Neural progenitor cell (in vitro differentiated cells): ENCODE results near the gene C2CD3. TPM values are rescaled to one million over a fixed set of nuclear protein-coding genes. Genes with fewer than 3 reads are reported as not detected.

Source experiments
- DNase-seq: peaks from one replicate; pipeline ENCODE4 v3.0.0-alpha.2; 2016; ENCODE audit warnings: low spot score
- H2AFZ ChIP-seq: fragments of 200-600 bp; sonication (generic); replicated peaks from 2 replicates; pipeline ENCODE4 v1.6.1; 2016; ENCODE audit warnings: antibody characterized with exemption
- H3F3A ChIP-seq: fragments of 200-600 bp; sonication (generic); 2 replicates; pipeline ENCODE4 v1.6.1; 2016; ENCODE audit warnings: antibody characterized with exemption, low read depth
- H3K27ac ChIP-seq: fragments of 200-600 bp; sonication (generic); 2 replicates; pipeline ENCODE4 v1.5.1; 2016; ENCODE audit warnings: mild to moderate bottlenecking
- H3K27me3 ChIP-seq: fragments of 200-600 bp; sonication (generic); 2 replicates; pipeline ENCODE4 v1.6.1; 2016; ENCODE audit warnings: mild to moderate bottlenecking, moderate library complexity
- H3K36me3 ChIP-seq: fragments of 200-600 bp; sonication (generic); 2 replicates; pipeline ENCODE4 v1.5.1; 2016
- H3K4me1 ChIP-seq: fragments of 200-600 bp; sonication (generic); 2 replicates; pipeline ENCODE4 v1.6.1; 2016; ENCODE audit warnings: mixed run types
- H3K4me2 ChIP-seq: fragments of 200-600 bp; sonication (generic); 2 replicates; pipeline ENCODE4 v1.6.1; 2016
- H3K4me3 ChIP-seq: fragments of 200-600 bp; sonication (generic); 2 replicates; pipeline ENCODE4 v1.5.1; 2016
- H3K79me2 ChIP-seq: fragments of 200-600 bp; sonication (generic); 2 replicates; pipeline ENCODE4 v1.6.1; 2016; ENCODE audit warnings: low read depth
- H3K9ac ChIP-seq: fragments of 200-600 bp; sonication (generic); 2 replicates; pipeline ENCODE4 v1.6.1; 2016
- H3K9me3 ChIP-seq: fragments of 200-600 bp; sonication (generic); 2 replicates; pipeline ENCODE4 v1.5.1; 2016; ENCODE audit warnings: low read depth
- H4K20me1 ChIP-seq: fragments of 200-600 bp; sonication (generic); 2 replicates; pipeline ENCODE4 v1.6.1; 2016; ENCODE audit warnings: low read depth
- H3K27ac Mint-ChIP-seq: 3 replicates; pipeline ENCODE4 v1.8.0; 2021; ENCODE audit warnings: mixed read lengths
- H3K27me3 Mint-ChIP-seq: 2 replicates; pipeline ENCODE4 v1.8.0; 2022; ENCODE audit warnings: low read depth, mild to moderate bottlenecking, inconsistent platforms, moderate library complexity, mixed read lengths; ENCODE audit not compliant: insufficient read depth
- H3K36me3 Mint-ChIP-seq: 3 replicates; pipeline ENCODE4 v1.8.0; 2021; ENCODE audit warnings: mixed read lengths
- H3K4me1 Mint-ChIP-seq: 3 replicates; pipeline ENCODE4 v1.8.0; 2021; ENCODE audit warnings: mixed read lengths
- H3K4me3 Mint-ChIP-seq: 3 replicates; pipeline ENCODE4 v1.8.0; 2021; ENCODE audit warnings: mild to moderate bottlenecking, moderate library complexity, mixed read lengths
- H3K9me3 Mint-ChIP-seq: 3 replicates; pipeline ENCODE4 v1.8.0; 2020; ENCODE audit warnings: mixed read lengths
- EZH2 ChIP-seq: fragments of 200-600 bp; sonication (generic); IDR thresholded peaks from 2 replicates; pipeline ENCODE4 v1.6.1; 2017; ENCODE audit warnings: antibody characterized with exemption, mild to moderate bottlenecking, moderate library complexity
- EZH2phosphoT487 ChIP-seq: fragments of 200-600 bp; sonication (generic); IDR thresholded peaks from 2 replicates; pipeline ENCODE4 v1.6.1; 2017; ENCODE audit warnings: antibody characterized with exemption
- total RNA-seq: library from RNA; depleted of rRNA; stranded (reverse); fragments of >200 nt; gene quantifications from 2 replicates; pipeline ENCODE4 v1.2.3, GENCODE V29; 2015; ENCODE audit warnings: low replicate concordance
- TF ChIP-seq, protein P1 (sequence below): fragments of 200-600 bp; sonication (generic); IDR thresholded peaks from 2 replicates; pipeline ENCODE4 v1.5.1; 2017; ENCODE audit warnings: antibody characterized with exemption, mild to moderate bottlenecking

The C2CD3 gene
- total RNA-seq, 1 donor from 2014 or later: 19.6 TPM

GRCh38 chr11:74015919-74016684 lies 154.7 kb downstream of the C2CD3 start:
- Histone ChIP-seq H3K4me3 (no peak overlapping the region), H3K79me2 (no peaks in the 10 kb centered on the region), H3K4me2 (no peak overlapping the region), H3F3A (no peaks in the 10 kb centered on the region), H3K27me3 (no peaks in the 10 kb centered on the region), H4K20me1 (no peaks in the 10 kb centered on the region), H2AFZ (no peak overlapping the region), H3K27ac (no peak overlapping the region), H3K4me1 (no peaks in the 10 kb centered on the region), H3K36me3 (no peaks in the 10 kb centered on the region), H3K9me3 (no peaks in the 10 kb centered on the region), H3K9ac (no peak overlapping the region)
- peaks cover 8% of the 10 kb centered on the region for H3K27me3 Mint-ChIP-seq
- DNase-seq: no peak
- H3K27ac Mint-ChIP-seq: no peak overlapping the region
- no peaks in the 10 kb centered on the region for H3K4me1 Mint-ChIP-seq
- H3K9me3 Mint-ChIP-seq: no peaks in the 10 kb centered on the region
- TF ChIP-seq EZH2 (no peak), EZH2phosphoT487 (no peak)
- TF ChIP-seq, protein P1, sequence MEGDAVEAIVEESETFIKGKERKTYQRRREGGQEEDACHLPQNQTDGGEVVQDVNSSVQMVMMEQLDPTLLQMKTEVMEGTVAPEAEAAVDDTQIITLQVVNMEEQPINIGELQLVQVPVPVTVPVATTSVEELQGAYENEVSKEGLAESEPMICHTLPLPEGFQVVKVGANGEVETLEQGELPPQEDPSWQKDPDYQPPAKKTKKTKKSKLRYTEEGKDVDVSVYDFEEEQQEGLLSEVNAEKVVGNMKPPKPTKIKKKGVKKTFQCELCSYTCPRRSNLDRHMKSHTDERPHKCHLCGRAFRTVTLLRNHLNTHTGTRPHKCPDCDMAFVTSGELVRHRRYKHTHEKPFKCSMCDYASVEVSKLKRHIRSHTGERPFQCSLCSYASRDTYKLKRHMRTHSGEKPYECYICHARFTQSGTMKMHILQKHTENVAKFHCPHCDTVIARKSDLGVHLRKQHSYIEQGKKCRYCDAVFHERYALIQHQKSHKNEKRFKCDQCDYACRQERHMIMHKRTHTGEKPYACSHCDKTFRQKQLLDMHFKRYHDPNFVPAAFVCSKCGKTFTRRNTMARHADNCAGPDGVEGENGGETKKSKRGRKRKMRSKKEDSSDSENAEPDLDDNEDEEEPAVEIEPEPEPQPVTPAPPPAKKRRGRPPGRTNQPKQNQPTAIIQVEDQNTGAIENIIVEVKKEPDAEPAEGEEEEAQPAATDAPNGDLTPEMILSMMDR: no peak
- no peak overlapping the region for H3K4me3 Mint-ChIP-seq
- H3K36me3 Mint-ChIP-seq: peaks cover 22% of the 10 kb centered on the region

DNA sequence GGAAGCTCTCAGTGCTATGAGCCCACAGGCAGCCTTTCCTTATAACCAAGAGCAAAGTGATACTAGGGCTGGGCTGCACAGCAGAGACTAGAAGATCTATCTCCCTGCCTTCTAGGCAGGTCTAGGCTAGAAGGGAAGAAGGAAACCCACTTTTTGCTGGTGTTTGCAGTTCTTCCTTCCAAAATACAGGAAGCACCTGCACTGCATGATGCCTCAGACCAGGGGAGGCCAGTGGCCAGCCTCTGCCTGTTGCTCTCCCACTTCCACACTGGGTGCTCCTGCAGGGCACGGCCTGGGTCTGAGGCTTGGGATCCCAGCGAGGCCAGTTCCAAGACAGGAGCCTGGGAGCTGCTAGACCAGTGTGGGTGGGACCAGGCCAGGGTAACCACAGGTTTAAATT lies 155.9 kb downstream of the C2CD3 start:
- H3K4me1 ChIP-seq: no peaks in the 10 kb centered on the region
- TF ChIP-seq EZH2phosphoT487 (no peak), EZH2 (no peak)
- TF ChIP-seq, protein P1: no peak
- no peak overlapping the region for H3K4me2 ChIP-seq
- no peaks in the 10 kb centered on the region for H3K36me3 ChIP-seq
- DNase-seq: no peak
- no peak overlapping the region for H2AFZ ChIP-seq
- Mint-ChIP-seq H3K4me3 (no peak overlapping the region), H3K27me3 (peaks cover 8% of the 10 kb centered on the region), H3K27ac (no peak overlapping the region), H3K36me3 (peaks cover 26% of the 10 kb centered on the region), H3K9me3 (no peaks in the 10 kb centered on the region), H3K4me1 (no peaks in the 10 kb centered on the region)
- H3K27ac ChIP-seq: no peak overlapping the region
- no peaks in the 10 kb centered on the region for H3K9me3 ChIP-seq
- no peak overlapping the region for H3K9ac ChIP-seq
- H4K20me1 ChIP-seq: no peaks in the 10 kb centered on the region
- no peaks in the 10 kb centered on the region for H3K27me3 ChIP-seq
- H3K4me3 ChIP-seq: no peak overlapping the region
- no peaks in the 10 kb centered on the region for H3K79me2 ChIP-seq
- no peaks in the 10 kb centered on the region for H3F3A ChIP-seq

GRCh38 chr11:74013141-74013540 lies 157.7 kb downstream of the C2CD3 start:
- no peaks in the 10 kb centered on the region for H3K9me3 ChIP-seq
- H3K27me3 ChIP-seq: no peaks in the 10 kb centered on the region
- no peak overlapping the region for H3K9ac ChIP-seq
- Mint-ChIP-seq H3K36me3 (peaks cover 26% of the 10 kb centered on the region), H3K4me3 (no peak overlapping the region), H3K27ac (no peak overlapping the region), H3K27me3 (peaks cover 7% of the 10 kb centered on the region), H3K9me3 (no peaks in the 10 kb centered on the region), H3K4me1 (no peaks in the 10 kb centered on the region)
- no peak for TF ChIP-seq EZH2
- no peak for TF ChIP-seq EZH2phosphoT487
- no peaks in the 10 kb centered on the region for H3K36me3 ChIP-seq
- no peak overlapping the region for H2AFZ ChIP-seq
- DNase-seq: no peak
- H3K27ac ChIP-seq: no peak overlapping the region
- H4K20me1 ChIP-seq: no peaks in the 10 kb centered on the region
- H3K4me2 ChIP-seq: no peak overlapping the region
- H3F3A ChIP-seq: no peaks in the 10 kb centered on the region
- no peak overlapping the region for H3K4me3 ChIP-seq
- H3K4me1 ChIP-seq: no peaks in the 10 kb centered on the region
- no peaks in the 10 kb centered on the region for H3K79me2 ChIP-seq

DNA sequence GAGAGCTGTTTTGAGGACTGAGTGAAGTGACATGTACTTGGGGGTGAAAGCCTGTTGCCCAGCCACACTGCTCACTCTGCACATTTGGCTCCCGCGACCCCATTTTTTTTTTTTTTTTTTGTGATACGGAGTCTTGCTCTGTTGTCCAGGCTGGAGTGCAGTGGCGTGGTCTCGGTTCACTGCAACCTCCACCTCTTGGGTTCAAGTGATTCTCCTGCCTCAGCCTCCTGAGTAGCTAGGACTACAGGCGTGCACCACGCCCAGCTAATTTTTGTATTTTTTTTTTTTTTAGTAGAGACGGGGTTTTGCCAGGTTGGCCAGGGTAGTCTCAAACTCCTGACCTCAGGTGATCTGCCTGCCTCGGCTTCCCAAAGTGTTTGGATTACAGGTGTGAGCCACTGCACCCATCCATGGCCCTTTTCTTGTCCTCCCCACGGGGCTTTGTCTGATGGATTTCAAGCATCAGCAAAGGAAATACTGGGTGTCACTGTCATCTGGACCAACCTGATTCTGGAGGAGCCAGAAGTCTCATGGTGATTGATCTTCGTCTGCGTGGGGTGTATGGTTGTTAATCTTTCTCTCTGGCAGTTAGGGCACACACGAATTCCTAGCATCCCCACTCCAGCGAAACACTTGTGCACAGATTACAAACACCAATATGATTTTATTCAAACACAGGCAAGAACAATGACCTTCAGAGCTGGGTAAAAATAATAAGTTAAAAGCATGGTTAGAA lies 158.6 kb downstream of the C2CD3 start:
- no peaks in the 10 kb centered on the region for H3K4me1 Mint-ChIP-seq
- Histone ChIP-seq H3K36me3 (no peaks in the 10 kb centered on the region), H3K4me1 (no peaks in the 10 kb centered on the region), H3K79me2 (no peaks in the 10 kb centered on the region), H3K9ac (no peak overlapping the region), H3K27me3 (no peaks in the 10 kb centered on the region), H3K27ac (no peak overlapping the region), H3K9me3 (no peaks in the 10 kb centered on the region), H2AFZ (no peak overlapping the region), H3F3A (no peaks in the 10 kb centered on the region), H3K4me3 (no peak overlapping the region), H3K4me2 (no peak overlapping the region), H4K20me1 (no peaks in the 10 kb centered on the region)
- DNase-seq: no peak
- no peak overlapping the region for H3K4me3 Mint-ChIP-seq
- H3K27me3 Mint-ChIP-seq: peaks cover 7% of the 10 kb centered on the region
- H3K27ac Mint-ChIP-seq: no peak overlapping the region
- peaks cover 23% of the 10 kb centered on the region for H3K36me3 Mint-ChIP-seq
- no peaks in the 10 kb centered on the region for H3K9me3 Mint-ChIP-seq
- TF ChIP-seq, protein P1: no peak
